GM12875 (cell line): ENCODE data around the gene ODAPH.
"Not testable (repeated sequence)": the region's sequence is repeated elsewhere in the genome, so short reads cannot be mapped to it uniquely, and the experiment has no call there.

Experiments used
- H3K4me3 ChIP-seq: one replicate; pipeline ENCODE4 v1.5.1; 2011; ENCODE audit warnings: low read depth, low read length, control low read depth
- TF ChIP-seq, protein P1 (sequence below): IDR thresholded peaks from 2 replicates; pipeline ENCODE4 v1.5.1; 2011; ENCODE audit warnings: low read depth, mild to moderate bottlenecking, control low read depth, inconsistent platforms, low read length, moderate library complexity, borderline replicate concordance; ENCODE audit not compliant: insufficient read depth

ODAPH gene

DNA sequence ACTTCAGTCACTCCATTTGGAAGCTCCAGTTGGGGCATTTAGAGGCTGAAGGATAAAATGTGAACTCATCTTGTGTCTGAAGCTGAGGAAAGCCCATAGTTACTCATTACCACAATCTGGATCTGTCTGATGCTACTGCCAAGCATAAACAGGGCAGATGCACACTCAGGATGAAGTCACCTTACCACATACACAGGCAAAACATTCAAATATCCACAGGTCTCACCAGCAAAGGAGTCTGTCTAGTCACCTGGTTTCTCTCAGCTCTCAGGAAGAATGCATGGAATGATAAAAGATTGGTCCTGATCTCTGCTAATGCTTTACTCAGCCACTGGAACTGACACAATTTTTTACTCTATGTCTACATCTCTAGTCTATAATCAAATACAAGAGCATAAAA lies 13.0 kb upstream of the ODAPH start:
- no peak overlapping the region for H3K4me3 ChIP-seq
- TF ChIP-seq, protein P1, sequence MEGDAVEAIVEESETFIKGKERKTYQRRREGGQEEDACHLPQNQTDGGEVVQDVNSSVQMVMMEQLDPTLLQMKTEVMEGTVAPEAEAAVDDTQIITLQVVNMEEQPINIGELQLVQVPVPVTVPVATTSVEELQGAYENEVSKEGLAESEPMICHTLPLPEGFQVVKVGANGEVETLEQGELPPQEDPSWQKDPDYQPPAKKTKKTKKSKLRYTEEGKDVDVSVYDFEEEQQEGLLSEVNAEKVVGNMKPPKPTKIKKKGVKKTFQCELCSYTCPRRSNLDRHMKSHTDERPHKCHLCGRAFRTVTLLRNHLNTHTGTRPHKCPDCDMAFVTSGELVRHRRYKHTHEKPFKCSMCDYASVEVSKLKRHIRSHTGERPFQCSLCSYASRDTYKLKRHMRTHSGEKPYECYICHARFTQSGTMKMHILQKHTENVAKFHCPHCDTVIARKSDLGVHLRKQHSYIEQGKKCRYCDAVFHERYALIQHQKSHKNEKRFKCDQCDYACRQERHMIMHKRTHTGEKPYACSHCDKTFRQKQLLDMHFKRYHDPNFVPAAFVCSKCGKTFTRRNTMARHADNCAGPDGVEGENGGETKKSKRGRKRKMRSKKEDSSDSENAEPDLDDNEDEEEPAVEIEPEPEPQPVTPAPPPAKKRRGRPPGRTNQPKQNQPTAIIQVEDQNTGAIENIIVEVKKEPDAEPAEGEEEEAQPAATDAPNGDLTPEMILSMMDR, result no peak

DNA sequence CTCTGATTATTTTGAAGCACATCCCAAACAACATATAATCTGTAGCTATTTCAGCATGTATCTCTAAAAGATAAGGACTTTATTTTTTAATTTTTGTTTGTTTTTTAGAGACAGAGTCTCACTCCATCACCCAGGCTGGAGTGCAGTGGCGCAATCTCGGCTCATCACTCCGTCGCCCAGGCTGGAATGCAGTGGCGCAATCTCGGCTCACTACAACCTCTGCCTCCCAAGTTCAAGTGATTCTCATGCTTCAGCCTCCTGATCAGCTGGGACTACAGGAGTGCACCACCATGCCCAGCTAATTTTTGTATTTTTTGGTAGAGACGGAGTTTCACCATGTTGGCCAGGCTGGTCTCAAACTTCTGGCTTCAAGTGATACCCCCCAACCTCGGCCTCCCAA lies 11.6 kb upstream of the ODAPH start:
- H3K4me3 ChIP-seq, result not testable (repeated sequence)

DNA sequence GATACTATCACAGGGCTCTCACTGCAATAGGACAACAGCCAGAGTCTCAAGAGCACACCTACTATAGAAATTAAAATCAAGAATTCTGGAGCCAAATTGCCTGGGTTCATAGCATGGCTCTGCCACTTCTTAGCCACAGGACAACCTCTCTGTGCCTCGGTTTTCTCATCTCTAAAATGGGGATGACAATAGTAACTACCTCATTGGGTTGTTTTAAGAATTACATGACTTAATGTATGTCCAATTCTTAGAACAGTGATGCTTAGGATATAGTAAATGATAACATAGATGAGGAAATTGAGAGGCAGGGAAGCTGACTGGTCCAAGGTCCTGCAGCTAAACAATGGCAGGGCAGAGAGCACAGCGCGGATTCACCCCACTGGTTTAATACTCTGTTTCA lies 11.0 kb upstream of the ODAPH start:
- TF ChIP-seq, protein P1, result no peak
- no peak overlapping the region for H3K4me3 ChIP-seq

DNA sequence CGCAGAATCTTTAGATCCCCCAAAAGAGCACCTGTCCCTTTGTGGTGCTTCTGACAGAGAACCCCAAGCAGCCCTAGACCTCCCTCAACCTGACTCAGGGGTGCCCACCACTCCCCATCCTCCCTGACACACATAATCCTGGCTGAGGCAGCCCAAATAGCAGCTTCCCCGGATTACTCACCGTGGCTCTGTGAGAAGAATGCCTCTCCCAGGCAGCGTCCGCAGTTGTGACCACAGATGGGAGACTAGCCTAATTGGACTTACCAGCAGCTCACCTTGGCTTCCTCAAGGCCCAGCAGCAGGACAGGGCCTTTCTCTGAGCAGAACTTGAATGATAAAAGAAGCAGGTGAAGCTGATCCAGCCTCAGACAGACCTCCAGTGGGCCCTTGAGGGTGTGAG lies 10.3 kb upstream of the ODAPH start:
- TF ChIP-seq, protein P1, result no peak
- H3K4me3 ChIP-seq, result no peak overlapping the region

DNA sequence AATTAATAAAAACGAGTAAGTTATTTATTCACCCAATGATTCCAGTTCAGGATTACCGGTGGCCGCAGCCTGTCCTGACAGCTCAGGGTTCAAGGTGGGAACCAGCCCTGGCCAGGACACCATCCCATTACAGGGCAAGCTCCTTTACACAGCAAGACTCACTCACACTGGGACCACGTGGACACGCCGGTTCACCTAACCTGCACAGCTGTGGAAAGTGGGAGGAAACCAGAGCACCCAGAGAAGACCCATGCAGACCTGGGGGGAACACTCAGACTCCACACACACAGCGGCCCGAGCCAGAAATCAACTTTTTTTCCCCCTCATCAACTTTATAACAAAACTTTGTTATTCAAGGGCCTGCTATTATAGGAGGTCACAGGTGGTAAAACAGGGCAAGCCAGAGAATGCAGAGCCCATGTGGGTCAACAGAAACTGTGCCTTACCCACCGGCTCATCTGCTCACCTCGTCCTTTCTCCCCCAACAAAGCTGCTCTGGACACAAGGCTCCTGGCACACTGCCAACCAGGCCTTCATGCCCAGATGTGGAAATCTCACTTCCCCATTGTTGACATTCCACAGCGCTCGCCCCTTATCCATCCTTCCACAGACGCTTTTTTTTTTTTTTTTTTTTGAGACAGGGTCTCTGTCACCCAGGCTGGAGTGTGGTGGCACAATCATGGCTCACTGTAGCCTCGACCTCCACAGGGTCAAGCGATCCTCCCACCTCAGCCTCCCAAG lies 8.0 kb upstream of the ODAPH start:
- TF ChIP-seq, protein P1, result no peak
- no peak overlapping the region for H3K4me3 ChIP-seq

DNA sequence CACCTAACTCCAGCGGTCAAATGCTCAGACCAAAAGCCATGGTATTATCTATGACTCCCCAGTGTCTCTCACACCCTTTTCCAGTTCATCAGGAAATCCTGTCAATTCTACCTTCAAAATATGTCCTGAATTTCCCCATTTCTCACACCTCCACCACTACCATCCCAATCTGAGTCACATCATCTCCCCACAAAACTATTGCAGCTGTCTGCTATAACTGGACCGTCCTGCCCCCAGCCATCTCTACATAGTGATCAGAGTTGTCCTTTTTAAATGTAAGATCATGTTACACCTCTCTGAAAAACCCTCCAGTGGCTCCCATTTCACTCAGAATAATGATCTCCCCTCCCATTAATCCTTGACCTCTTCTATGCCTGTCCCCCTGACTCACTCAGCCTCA lies 6.8 kb upstream of the ODAPH start:
- no peak overlapping the region for H3K4me3 ChIP-seq
- TF ChIP-seq, protein P1, result no peak

DNA sequence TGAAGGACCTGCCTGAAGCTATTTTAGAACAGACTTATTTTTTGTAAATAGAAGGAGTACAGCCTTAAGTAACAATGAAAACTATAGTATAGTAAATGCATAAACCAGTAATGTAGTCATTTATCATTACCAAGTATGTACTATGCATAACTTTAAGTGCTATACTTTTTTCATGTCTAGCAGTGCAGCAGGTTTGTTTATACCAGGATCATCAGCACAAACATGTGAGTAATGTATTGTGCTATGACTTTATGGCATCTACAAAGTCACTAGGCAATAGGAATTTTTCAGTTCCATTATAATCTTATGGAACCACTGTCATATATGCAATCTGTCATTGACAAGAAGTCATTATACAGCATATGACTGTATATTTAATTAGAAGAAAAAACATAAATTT lies 3.4 kb upstream of the ODAPH start:
- no peak overlapping the region for H3K4me3 ChIP-seq
- TF ChIP-seq, protein P1, result no peak

DNA sequence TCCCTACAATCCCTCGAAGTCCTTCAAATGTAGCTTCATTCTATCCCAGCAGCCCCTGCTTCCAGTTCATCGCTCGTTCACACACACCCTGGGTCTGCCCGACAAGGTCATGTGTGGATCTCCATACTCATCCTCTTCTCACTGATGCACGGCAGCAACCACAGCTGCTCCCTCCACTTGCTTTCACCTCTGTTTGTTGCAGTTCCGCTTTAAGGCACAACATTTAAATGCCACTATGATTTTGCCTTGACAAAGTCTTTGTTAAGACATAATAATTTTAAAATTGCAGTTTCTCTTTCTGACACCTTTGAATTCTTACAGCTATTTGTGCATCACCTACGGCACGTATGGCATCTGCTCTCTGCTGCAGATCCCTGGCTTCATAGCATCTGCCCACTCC lies 1.8 kb downstream of the ODAPH start:
- TF ChIP-seq, protein P1, result no peak
- H3K4me3 ChIP-seq, result no peak overlapping the region
